ENCODE results near the gene LENG8. TPM values are rescaled to one million over a fixed set of nuclear protein-coding genes. Genes with fewer than 3 reads are reported as not detected.
"Not testable (repeated sequence)": the region's sequence is repeated elsewhere in the genome, so short reads cannot be mapped to it uniquely, and the experiment has no call there.

Gene LENG8
- total RNA-seq, 2 donors from 2014 or later = 182 to 290 TPM

- H3K4me3 ChIP-seq = no peak within 1 kb of the TSS
These were observed 53.6 kb downstream of the LENG8 start, which contains the start of gene LAIR2 for GRCh38 chr19:54502518-54503048. Gene LAIR2 (plus strand): TSS chr19:54502831. CDS start chr19:54502919, 88 bp downstream.

DNA sequence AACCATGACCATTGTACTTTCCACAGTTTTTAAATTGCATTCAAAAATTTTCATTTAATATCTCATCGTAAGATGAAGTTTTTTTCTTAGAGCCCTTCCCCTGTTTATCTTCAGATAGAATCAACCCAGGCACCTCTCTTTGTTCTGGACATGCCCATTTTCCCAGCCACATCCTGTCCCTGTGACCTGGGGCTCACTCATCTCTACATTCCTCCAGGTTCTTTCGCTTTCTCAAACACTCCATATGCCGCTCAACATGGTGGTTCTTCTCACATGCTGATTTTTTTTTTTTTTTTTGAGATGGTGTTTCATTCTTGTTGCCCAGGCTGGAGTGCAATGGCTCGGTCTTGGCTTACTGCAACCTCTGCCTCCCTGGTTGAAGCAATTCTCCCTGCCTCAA is 56.5 kb downstream of the LENG8 start:
- H3K27ac ChIP-seq; H3K4me1 ChIP-seq; H3K9me3 ChIP-seq; ATAC-seq; intact Hi-C loops (cut with DNase I); H3K27me3 ChIP-seq; DNase-seq; H3K4me3 ChIP-seq; H3K36me3 ChIP-seq (replicated peaks in 1 of 2; ENCODE audit: insufficient read depth in 1 of 2, low read depth in 2 of 2): not testable (repeated sequence)
- WGBS, 2 donors = 70% methylated on average over 4 of the region's 4 CpGs

More at GRCh38 chr19:54502518-54503048, 53.6 kb downstream of the LENG8 start, which contains the start of gene LAIR2:
- Histone ChIP-seq H3K27ac (no peak within 1 kb of the TSS), H3K9me3 (no peaks in the 10 kb centered on the region), H3K36me3 (replicated peaks in 1 of 2; ENCODE audit: insufficient read depth in 1 of 2, low read depth in 2 of 2) (no peaks in the 10 kb centered on the region), H3K27me3 (no peaks in the 10 kb centered on the region), H3K4me1 (no peaks in the 10 kb centered on the region)
- intact Hi-C loops (cut with DNase I) = no loop called here
- ATAC-seq (no peak), DNase-seq (no peak)
- WGBS, 2 donors = 51 to 72% methylated on average over 9 to 14 of the region's 14 CpGs
- no peak for TF ChIP-seq POLR2A (IDR thresholded peaks at IDR 0.05)
- TF ChIP-seq, protein P1, sequence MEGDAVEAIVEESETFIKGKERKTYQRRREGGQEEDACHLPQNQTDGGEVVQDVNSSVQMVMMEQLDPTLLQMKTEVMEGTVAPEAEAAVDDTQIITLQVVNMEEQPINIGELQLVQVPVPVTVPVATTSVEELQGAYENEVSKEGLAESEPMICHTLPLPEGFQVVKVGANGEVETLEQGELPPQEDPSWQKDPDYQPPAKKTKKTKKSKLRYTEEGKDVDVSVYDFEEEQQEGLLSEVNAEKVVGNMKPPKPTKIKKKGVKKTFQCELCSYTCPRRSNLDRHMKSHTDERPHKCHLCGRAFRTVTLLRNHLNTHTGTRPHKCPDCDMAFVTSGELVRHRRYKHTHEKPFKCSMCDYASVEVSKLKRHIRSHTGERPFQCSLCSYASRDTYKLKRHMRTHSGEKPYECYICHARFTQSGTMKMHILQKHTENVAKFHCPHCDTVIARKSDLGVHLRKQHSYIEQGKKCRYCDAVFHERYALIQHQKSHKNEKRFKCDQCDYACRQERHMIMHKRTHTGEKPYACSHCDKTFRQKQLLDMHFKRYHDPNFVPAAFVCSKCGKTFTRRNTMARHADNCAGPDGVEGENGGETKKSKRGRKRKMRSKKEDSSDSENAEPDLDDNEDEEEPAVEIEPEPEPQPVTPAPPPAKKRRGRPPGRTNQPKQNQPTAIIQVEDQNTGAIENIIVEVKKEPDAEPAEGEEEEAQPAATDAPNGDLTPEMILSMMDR (IDR thresholded peaks at IDR 0.05) = no peak

DNA sequence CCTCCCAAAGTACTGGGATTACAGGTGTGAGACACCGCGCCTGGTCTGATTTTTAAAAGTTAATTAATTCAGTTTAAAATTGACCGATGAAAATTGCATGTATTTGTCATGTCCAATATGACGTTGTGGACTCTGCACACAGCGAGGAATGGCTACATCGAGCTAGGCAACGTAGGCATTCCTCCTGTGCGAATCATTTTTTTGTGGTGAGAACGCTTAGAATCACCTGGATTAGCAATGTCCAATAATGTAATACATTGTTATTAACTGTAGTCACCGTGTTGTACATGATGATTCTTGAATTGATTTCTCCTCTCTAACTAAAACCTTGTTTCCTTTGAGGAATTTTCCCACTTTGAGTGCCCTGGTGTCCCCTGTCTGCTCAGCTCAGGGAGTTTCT is 57.1 kb downstream of the LENG8 start:
- TF ChIP-seq, protein P1 (IDR thresholded peaks at IDR 0.05) = no peak
- no peak for TF ChIP-seq POLR2A (IDR thresholded peaks at IDR 0.05)
- H3K4me3 ChIP-seq = no peak overlapping the region
- 52 to 76% methylated on average over 10 of the region's 10 CpGs for WGBS, 2 donors
- intact Hi-C loops (cut with DNase I) = no loop called here
- DNase-seq (no peak), ATAC-seq (no peak)
- no peaks in the 10 kb centered on the region for H3K4me1 ChIP-seq
- H3K36me3 ChIP-seq (replicated peaks in 1 of 2; ENCODE audit: insufficient read depth in 1 of 2, low read depth in 2 of 2) = no peaks in the 10 kb centered on the region
- no peak overlapping the region for H3K27ac ChIP-seq
- H3K27me3 ChIP-seq = no peaks in the 10 kb centered on the region
- no peaks in the 10 kb centered on the region for H3K9me3 ChIP-seq

DNA sequence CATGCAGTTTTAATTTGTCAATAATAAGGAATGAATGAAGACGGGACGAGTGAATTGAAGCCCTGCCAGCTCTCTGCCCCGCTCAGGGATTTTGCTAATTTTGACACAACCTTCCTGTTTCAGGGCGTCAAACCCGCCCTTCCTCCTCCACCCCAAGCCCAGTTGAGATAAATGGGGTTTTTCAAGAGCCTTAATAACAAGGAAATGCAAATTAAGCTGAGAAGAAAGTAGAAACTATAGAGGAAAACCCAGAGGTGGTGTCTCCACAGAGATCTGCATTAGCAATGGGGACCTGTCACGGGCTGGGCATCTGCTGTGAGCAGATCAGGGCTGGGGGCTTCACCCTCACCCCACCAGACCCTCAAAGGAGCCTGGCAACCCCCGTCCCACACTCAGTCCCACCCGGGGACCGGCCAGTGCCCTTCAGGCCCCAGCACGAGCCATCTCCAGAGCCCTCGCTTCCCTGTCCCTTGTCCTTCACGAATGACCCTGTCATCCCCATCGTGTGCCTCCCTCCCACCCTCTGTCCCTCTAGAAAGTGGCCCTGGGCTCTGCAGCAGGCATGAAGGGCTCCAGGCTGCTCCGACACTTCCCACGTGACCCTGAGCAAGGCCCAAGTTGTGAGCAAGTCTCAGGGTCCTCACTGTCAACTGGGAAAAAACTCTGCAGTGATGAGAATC is 58.2 kb downstream of the LENG8 start:
- H3K27me3 ChIP-seq; H3K27ac ChIP-seq; H3K36me3 ChIP-seq (replicated peaks in 1 of 2; ENCODE audit: insufficient read depth in 1 of 2, low read depth in 2 of 2); H3K9me3 ChIP-seq; DNase-seq; intact Hi-C loops (cut with DNase I); ATAC-seq; H3K4me3 ChIP-seq; H3K4me1 ChIP-seq: not testable (repeated sequence)
- 43% methylated on average over 10 of the region's 15 CpGs; no CpG with 5 or more reads in 1 of the 2 donors for WGBS, 2 donors

GRCh38 chr19:54507824-54508223 is 58.8 kb downstream of the LENG8 start:
- ATAC-seq (no peak), DNase-seq (no peak)
- H3K9me3 ChIP-seq = no peaks in the 10 kb centered on the region
- WGBS, 2 donors = 39 to 47% methylated on average over 10 to 12 of the region's 12 CpGs
- H3K4me3 ChIP-seq = no peak overlapping the region
- no peak for TF ChIP-seq POLR2A (IDR thresholded peaks at IDR 0.05)
- TF ChIP-seq, protein P1 (IDR thresholded peaks at IDR 0.05) = no peak
- no peaks in the 10 kb centered on the region for H3K4me1 ChIP-seq
- H3K27me3 ChIP-seq = no peaks in the 10 kb centered on the region
- no peak overlapping the region for H3K27ac ChIP-seq
- intact Hi-C loops (cut with DNase I) = no loop called here
- H3K36me3 ChIP-seq (replicated peaks in 1 of 2; ENCODE audit: insufficient read depth in 1 of 2, low read depth in 2 of 2) = no peaks in the 10 kb centered on the region

DNA sequence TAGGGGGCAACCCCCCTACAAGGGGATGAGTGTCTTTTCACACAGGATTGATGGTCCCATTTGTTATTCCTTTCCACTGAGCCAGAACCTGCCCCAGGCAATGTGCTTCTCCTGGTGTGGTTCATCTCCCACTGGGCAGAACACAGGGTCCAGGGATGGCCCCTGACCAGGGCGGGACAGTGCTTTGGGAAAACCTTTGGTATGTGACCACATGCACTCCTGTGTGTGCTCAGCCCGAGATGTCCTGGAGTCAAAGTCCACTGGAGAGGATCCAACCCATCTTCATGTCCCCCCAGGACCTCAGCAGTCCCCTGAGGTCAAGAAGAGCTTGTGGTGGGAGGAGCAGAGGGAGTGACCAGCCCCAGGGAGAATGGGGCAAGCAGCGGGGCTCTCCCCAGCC is 59.5 kb downstream of the LENG8 start:
- DNase-seq; intact Hi-C loops (cut with DNase I); H3K36me3 ChIP-seq (replicated peaks in 1 of 2; ENCODE audit: insufficient read depth in 1 of 2, low read depth in 2 of 2); H3K4me1 ChIP-seq; H3K4me3 ChIP-seq; H3K27me3 ChIP-seq; H3K27ac ChIP-seq; H3K9me3 ChIP-seq; ATAC-seq: not testable (repeated sequence)
- WGBS, 2 donors = 60% methylated on average over 2 of the region's 3 CpGs; no CpG with 5 or more reads in 1 of the 2 donors

- intact Hi-C loops (cut with DNase I); H3K4me1 ChIP-seq; H3K27ac ChIP-seq; H3K36me3 ChIP-seq (replicated peaks in 1 of 2; ENCODE audit: insufficient read depth in 1 of 2, low read depth in 2 of 2); H3K9me3 ChIP-seq; H3K27me3 ChIP-seq; H3K4me3 ChIP-seq: not testable (repeated sequence)
- DNase-seq (peak in 1 of 4 donors; percentile 38), ATAC-seq (peak; percentile 35)
- 23% methylated on average over 2 of the region's 21 CpGs; no CpG with 5 or more reads in 1 of the 2 donors for WGBS, 2 donors
These were observed 60.4 kb downstream of the LENG8 start for GRCh38 chr19:54509200-54509940.
